HEK293T (cell line): ENCODE measurements around the gene SNX22.

Experiments used
- ARNT ChIP-seq: fragments of 450-650 bp; IDR thresholded peaks from 2 replicates; pipeline ENCODE4 v1.6.1; 2017; ENCODE audit warnings: mild to moderate bottlenecking
- BHLHE40 ChIP-seq: fragments of 450-650 bp; IDR thresholded peaks from 2 replicates; pipeline ENCODE4 v1.6.1; 2016; ENCODE audit warnings: mild to moderate bottlenecking, moderate library complexity, borderline replicate concordance
- ELF4 ChIP-seq: fragments of 450-650 bp; IDR thresholded peaks from 2 replicates; pipeline ENCODE4 v1.6.1; 2017; ENCODE audit warnings: antibody characterized with exemption
- FOXA1 ChIP-seq: fragments of 450-650 bp; IDR thresholded peaks from 2 replicates; pipeline ENCODE4 v1.6.1; 2016; ENCODE audit warnings: mild to moderate bottlenecking
- FOXK2 ChIP-seq: fragments of 450-650 bp; IDR thresholded peaks from 2 replicates; pipeline ENCODE4 v1.6.1; 2016; ENCODE audit warnings: mild to moderate bottlenecking
- FOXM1 ChIP-seq: fragments of 450-650 bp; IDR thresholded peaks from 2 replicates; pipeline ENCODE4 v1.6.1; 2017; ENCODE audit warnings: mild to moderate bottlenecking, borderline replicate concordance
- HDGF ChIP-seq: fragments of 450-650 bp; IDR thresholded peaks from 2 replicates; pipeline ENCODE4 v1.6.1; 2017; ENCODE audit warnings: antibody characterized with exemption, borderline replicate concordance
- L3MBTL2 ChIP-seq: fragments of 450-650 bp; conservative IDR thresholded peaks from 2 replicates; pipeline ENCODE4 v1.6.1; 2016; ENCODE audit warnings: mild to moderate bottlenecking
- PKNOX1 ChIP-seq: fragments of 450-650 bp; IDR thresholded peaks from 2 replicates; pipeline ENCODE4 v1.6.1; 2016
- SP1 ChIP-seq: fragments of 450-650 bp; IDR thresholded peaks from 2 replicates; pipeline ENCODE4 v1.6.1; 2017
- SUZ12 ChIP-seq: fragments of 450-650 bp; IDR thresholded peaks from 2 replicates; pipeline ENCODE4 v1.6.1; 2016; ENCODE audit warnings: mild to moderate bottlenecking
- TARDBP ChIP-seq: fragments of 450-650 bp; IDR thresholded peaks from 2 replicates; pipeline ENCODE4 v1.6.1; 2016
- ZNF384 ChIP-seq: fragments of 450-650 bp; IDR thresholded peaks from 2 replicates; pipeline ENCODE4 v1.6.1; 2016

- TF ChIP-seq PKNOX1, result no peak
- TF ChIP-seq SUZ12, result no peak
- no peak for TF ChIP-seq L3MBTL2
- TF ChIP-seq ZNF384, result no peak
- TF ChIP-seq TARDBP, result no peak
- no peak for TF ChIP-seq ELF4
- no peak for TF ChIP-seq FOXA1
- no peak for TF ChIP-seq FOXK2
- TF ChIP-seq BHLHE40, result no peak
- no peak for TF ChIP-seq HDGF
- TF ChIP-seq SP1, result no peak
- no peak for TF ChIP-seq FOXM1
- no peak for TF ChIP-seq ARNT
These were observed 12.9 kb downstream of the SNX22 start for GRCh38 chr15:64164436-64164835.
